ENCODE data around the gene SLC22A12.

The SLC22A12 gene

GRCh38 chr11:64600281-64600992 lies 9.4 kb downstream of the SLC22A12 start:
- intact Hi-C loops (cut with DNase I) = no loop called here
- DNase-seq = no peak

- intact Hi-C loops (cut with DNase I) = no loop called here
- DNase-seq = no peak
These were observed 10.8 kb downstream of the SLC22A12 start for GRCh38 chr11:64601605-64602465.

GRCh38 chr11:64602466-64603070 lies 11.5 kb downstream of the SLC22A12 start:
- no peak for DNase-seq
- intact Hi-C loops (cut with DNase I) = no loop called here

GRCh38 chr11:64603411-64604110 lies 12.5 kb downstream of the SLC22A12 start:
- DNase-seq = no peak
- intact Hi-C loops (cut with DNase I) = no loop called here

GRCh38 chr11:64604458-64605243 lies 13.6 kb downstream of the SLC22A12 start:
- DNase-seq = no peak
- intact Hi-C loops (cut with DNase I) = no loop called here

- intact Hi-C loops (cut with DNase I) = no loop called here
- DNase-seq = no peak
These were observed 14.2 kb downstream of the SLC22A12 start for GRCh38 chr11:64605244-64605560.

GRCh38 chr11:64605656-64606585 lies 14.9 kb downstream of the SLC22A12 start:
- intact Hi-C loops (cut with DNase I) = no loop called here

GRCh38 chr11:64606796-64607380 lies 15.9 kb downstream of the SLC22A12 start:
- intact Hi-C loops (cut with DNase I) = no loop called here

More at GRCh38 chr11:64605656-64606585, 14.9 kb downstream of the SLC22A12 start:
- no peak for DNase-seq

GRCh38 chr11:64607381-64607985 lies 16.5 kb downstream of the SLC22A12 start:
- DNase-seq = no peak
- intact Hi-C loops (cut with DNase I) = no loop called here

More at GRCh38 chr11:64606796-64607380, 15.9 kb downstream of the SLC22A12 start:
- DNase-seq = no peak

- peak in 8 of 42 donors; percentile 32 to 59 (median 42) for DNase-seq
- intact Hi-C loops (cut with DNase I) = no loop called here
These were observed 17.0 kb downstream of the SLC22A12 start for GRCh38 chr11:64608046-64608445.

- peak in 39 of 42 donors; percentile 16 to 85 (median 57) for DNase-seq
- intact Hi-C loops (cut with DNase I) = no loop called here
These were observed 17.6 kb downstream of the SLC22A12 start for GRCh38 chr11:64608636-64609035.

GRCh38 chr11:64609436-64610047 lies 18.5 kb downstream of the SLC22A12 start:
- intact Hi-C loops (cut with DNase I) = no loop called here
- no peak for DNase-seq

- DNase-seq = no peak
- intact Hi-C loops (cut with DNase I) = no loop called here
These were observed 19.6 kb downstream of the SLC22A12 start for GRCh38 chr11:64610596-64610995.

GRCh38 chr11:64611176-64611575 lies 20.2 kb downstream of the SLC22A12 start:
- intact Hi-C loops (cut with DNase I) = no loop called here
- DNase-seq = no peak

GRCh38 chr11:64611869-64612646 lies 21.0 kb downstream of the SLC22A12 start:
- intact Hi-C loops (cut with DNase I) = no loop called here
- peak in 27 of 42 donors; percentile 21 to 82 (median 53) for DNase-seq

- intact Hi-C loops (cut with DNase I) = no loop called here
- DNase-seq = peak in 5 of 42 donors; percentile 30 to 62 (median 41)
These were observed 22.6 kb downstream of the SLC22A12 start for GRCh38 chr11:64613648-64614047.
